Smooth muscle cell (in vitro differentiated cells): ENCODE results near the gene POLR1F. TPM values are rescaled to one million over a fixed set of nuclear protein-coding genes. Genes with fewer than 3 reads are reported as not detected.

Experiments
- DNase-seq: peaks from one replicate; lab custom pipeline; 2025; ENCODE audit not compliant: unreplicated experiment; lab: John Stamatoyannopoulos, UW
- H2AFZ ChIP-seq: fragments of 200-600 bp; sonication (generic); 2 replicates; pipeline ENCODE4 v1.6.0; 2016; ENCODE audit warnings: antibody characterized with exemption, low read depth, mild to moderate bottlenecking
- H3F3A ChIP-seq: fragments of 200-600 bp; sonication (generic); 2 replicates; pipeline ENCODE4 v1.6.0; 2017; ENCODE audit warnings: antibody characterized with exemption, low read depth
- H3K27ac ChIP-seq: fragments of 200-600 bp; sonication (generic); 2 replicates; pipeline ENCODE4 v1.5.1; 2016; ENCODE audit warnings: low read depth, mild to moderate bottlenecking
- H3K27me3 ChIP-seq: fragments of 200-600 bp; sonication (generic); 2 replicates; pipeline ENCODE4 v1.6.1; 2016; ENCODE audit warnings: low read depth, mild to moderate bottlenecking
- H3K36me3 ChIP-seq: fragments of 200-600 bp; sonication (generic); 2 replicates; pipeline ENCODE4 v1.5.1; 2016; ENCODE audit warnings: low read depth
- H3K4me1 ChIP-seq: fragments of 200-600 bp; sonication (generic); 2 replicates; pipeline ENCODE4 v1.5.1; 2016; ENCODE audit warnings: low read depth
- H3K4me2 ChIP-seq: fragments of 200-600 bp; sonication (generic); 2 replicates; pipeline ENCODE4 v1.6.0; 2016; ENCODE audit warnings: mild to moderate bottlenecking
- H3K4me3 ChIP-seq: fragments of 200-600 bp; sonication (generic); 2 replicates; pipeline ENCODE4 v1.5.1; 2016; ENCODE audit warnings: mild to moderate bottlenecking
- H3K79me2 ChIP-seq: fragments of 200-600 bp; sonication (generic); 2 replicates; pipeline ENCODE4 v1.6.0; 2016; ENCODE audit warnings: low read depth, mild to moderate bottlenecking
- H3K9ac ChIP-seq: fragments of 200-600 bp; sonication (generic); 2 replicates; pipeline ENCODE4 v1.6.0; 2016; ENCODE audit warnings: low read depth
- H3K9me3 ChIP-seq: fragments of 200-600 bp; sonication (generic); replicated peaks from 2 replicates; pipeline ENCODE4 v1.5.1; 2016; ENCODE audit warnings: low read depth
- H4K20me1 ChIP-seq: fragments of 200-600 bp; sonication (generic); 2 replicates; pipeline ENCODE4 v1.6.0; 2016; ENCODE audit warnings: low read depth
- CTCF ChIP-seq: fragments of 200-600 bp; sonication (generic); IDR thresholded peaks from 2 replicates; pipeline ENCODE4 v1.5.1; 2017; ENCODE audit warnings: borderline replicate concordance, mild to moderate bottlenecking, antibody characterized with exemption; ENCODE audit not compliant: insufficient read depth, poor library complexity, severe bottlenecking
- WGBS: methylation state at CpG from one replicate; pipeline ENCODE4 v1.1.7; 2016; ENCODE audit warnings: low lambda C conversion rate; 5-methylcytosine and 5-hydroxymethylcytosine counted together
- polyA plus RNA-seq: library from polyadenylated mRNA; unstranded; fragments of >200 nt; fragmentation: Nextera tagmentation; extraction: Ambion mirVana; gene quantifications from 2 replicates; pipeline ENCODE4 v1.2.1, GENCODE V29; 2016
- total RNA-seq: library from RNA; depleted of rRNA; stranded (reverse); fragments of >200 nt; gene quantifications from 2 replicates; pipeline ENCODE4 v1.2.3, GENCODE V29; 2014

POLR1F gene
- total and polyA plus RNA-seq, 2 experiments from 2014 or later: 17.0 to 18.0 TPM

GRCh38 chr7:19681596-19681995 is 27.2 kb downstream of the POLR1F start:
- Histone ChIP-seq H3F3A (no peaks in the 10 kb centered on the region), H3K4me1 (no peaks in the 10 kb centered on the region), H3K36me3 (no peaks in the 10 kb centered on the region), H4K20me1 (no peaks in the 10 kb centered on the region), H3K4me2 (no peak overlapping the region), H3K9ac (no peak overlapping the region), H3K9me3 (no peaks in the 10 kb centered on the region), H3K27ac (no peak overlapping the region), H3K4me3 (no peak overlapping the region), H2AFZ (no peak overlapping the region), H3K27me3 (no peaks in the 10 kb centered on the region), H3K79me2 (no peaks in the 10 kb centered on the region)
- DNase-seq: no peak
- TF ChIP-seq CTCF: no peak
- 93% methylated on average over 5 of the region's 5 CpGs for WGBS

DNA sequence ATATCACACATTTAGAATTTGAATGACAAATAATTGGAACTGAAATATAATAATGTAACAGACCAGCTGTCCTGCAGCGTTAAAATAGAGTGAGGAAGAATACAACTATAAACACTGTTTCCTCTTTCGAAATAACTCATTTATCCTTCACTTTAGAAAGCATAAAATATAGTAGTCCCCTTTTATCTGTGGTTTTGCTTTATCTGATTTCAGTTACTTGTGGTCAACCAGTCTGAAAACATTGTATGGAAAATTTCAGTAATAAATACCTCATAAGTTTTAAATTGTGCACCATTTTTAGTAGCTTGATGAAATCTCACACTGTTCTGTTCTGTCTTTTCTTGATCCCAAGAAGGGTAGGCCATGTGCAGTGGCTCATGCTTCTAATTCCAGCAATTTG is 31.7 kb downstream of the POLR1F start:
- DNase-seq: no peak
- no peak overlapping the region for H2AFZ ChIP-seq
- no peaks in the 10 kb centered on the region for H3K9me3 ChIP-seq
- no peaks in the 10 kb centered on the region for H3K27me3 ChIP-seq
- peaks cover 10% of the 10 kb centered on the region for H3K4me1 ChIP-seq
- H3K36me3 ChIP-seq: no peaks in the 10 kb centered on the region
- H3K9ac ChIP-seq: no peak overlapping the region
- H3K27ac ChIP-seq: no peak overlapping the region
- no peak for TF ChIP-seq CTCF
- H4K20me1 ChIP-seq: no peaks in the 10 kb centered on the region
- WGBS: 21% methylated on average over 2 of the region's 2 CpGs
- H3K79me2 ChIP-seq: no peaks in the 10 kb centered on the region
- H3F3A ChIP-seq: peaks cover 8% of the 10 kb centered on the region
- H3K4me2 ChIP-seq: no peak overlapping the region
- no peak overlapping the region for H3K4me3 ChIP-seq

DNA sequence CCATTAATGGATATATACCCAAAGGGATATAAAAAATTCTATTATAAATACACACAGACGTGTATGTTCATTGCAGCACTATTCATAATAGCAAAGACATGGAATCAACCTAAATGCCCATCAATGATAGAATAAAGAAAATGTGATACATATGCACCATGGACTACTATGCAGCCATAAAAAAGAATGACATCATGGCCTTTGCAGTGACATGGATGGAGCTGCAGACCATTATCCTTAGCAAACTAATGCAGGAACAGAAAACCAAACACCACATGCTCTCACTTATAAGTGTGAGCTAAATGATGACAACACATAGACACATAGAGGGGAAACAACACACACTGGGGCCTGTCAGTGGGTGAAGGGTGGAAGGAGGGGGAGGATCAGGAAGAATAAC is 33.0 kb downstream of the POLR1F start:
- Histone ChIP-seq H3K27ac (no peak overlapping the region), H2AFZ (no peak overlapping the region), H3K4me2 (no peak overlapping the region), H3K79me2 (no peaks in the 10 kb centered on the region), H3K9ac (no peak overlapping the region), H3K4me3 (no peak overlapping the region), H3K27me3 (no peaks in the 10 kb centered on the region), H3K4me1 (peaks cover 10% of the 10 kb centered on the region), H3K36me3 (no peaks in the 10 kb centered on the region), H4K20me1 (no peaks in the 10 kb centered on the region), H3K9me3 (no peaks in the 10 kb centered on the region), H3F3A (peaks cover 8% of the 10 kb centered on the region)
- TF ChIP-seq CTCF: no peak
- DNase-seq: no peak
- WGBS: 92% methylated on average over 1 of the region's 1 CpG

GRCh38 chr7:19674266-19674960 is 34.4 kb downstream of the POLR1F start:
- H3F3A ChIP-seq: peaks cover 8% of the 10 kb centered on the region
- no peaks in the 10 kb centered on the region for H3K27me3 ChIP-seq
- H2AFZ ChIP-seq: peak overlapping the region; percentile 65
- H3K4me1 ChIP-seq: peaks cover 10% of the 10 kb centered on the region
- peak overlapping the region; percentile 68 for H3K9ac ChIP-seq
- no peaks in the 10 kb centered on the region for H3K36me3 ChIP-seq
- H3K79me2 ChIP-seq: no peaks in the 10 kb centered on the region
- TF ChIP-seq CTCF: no peak
- no peak for DNase-seq
- peak overlapping the region; percentile 0 for H3K4me3 ChIP-seq
- H3K4me2 ChIP-seq: peak overlapping the region; percentile 76
- H3K27ac ChIP-seq: peak overlapping the region; percentile 89
- H3K9me3 ChIP-seq: no peaks in the 10 kb centered on the region
- H4K20me1 ChIP-seq: no peaks in the 10 kb centered on the region
- WGBS: 55% methylated on average over 5 of the region's 5 CpGs
